Pulmonary artery endothelial cell (primary cell): Measurements from ENCODE around the gene PRSS36. TPM values are rescaled to one million over a fixed set of nuclear protein-coding genes. Genes with fewer than 3 reads are reported as not detected.
"Not testable (repeated sequence)": the region's sequence is repeated elsewhere in the genome, so short reads cannot be mapped to it uniquely, and the experiment has no call there.

Experiments used
- DNase-seq: peaks from one replicate; pipeline ENCODE4 v3.0.0-alpha.2; 2011; ENCODE audit warnings: low read depth, low spot score
- total RNA-seq: library from RNA; depleted of rRNA; stranded (reverse); fragments of >200 nt; gene quantifications from 2 replicates; pipeline ENCODE4 v1.2.3, GENCODE V29; 2014

The PRSS36 gene
- total RNA-seq, 1 donor from 2014 or later = 0.40 TPM

DNA sequence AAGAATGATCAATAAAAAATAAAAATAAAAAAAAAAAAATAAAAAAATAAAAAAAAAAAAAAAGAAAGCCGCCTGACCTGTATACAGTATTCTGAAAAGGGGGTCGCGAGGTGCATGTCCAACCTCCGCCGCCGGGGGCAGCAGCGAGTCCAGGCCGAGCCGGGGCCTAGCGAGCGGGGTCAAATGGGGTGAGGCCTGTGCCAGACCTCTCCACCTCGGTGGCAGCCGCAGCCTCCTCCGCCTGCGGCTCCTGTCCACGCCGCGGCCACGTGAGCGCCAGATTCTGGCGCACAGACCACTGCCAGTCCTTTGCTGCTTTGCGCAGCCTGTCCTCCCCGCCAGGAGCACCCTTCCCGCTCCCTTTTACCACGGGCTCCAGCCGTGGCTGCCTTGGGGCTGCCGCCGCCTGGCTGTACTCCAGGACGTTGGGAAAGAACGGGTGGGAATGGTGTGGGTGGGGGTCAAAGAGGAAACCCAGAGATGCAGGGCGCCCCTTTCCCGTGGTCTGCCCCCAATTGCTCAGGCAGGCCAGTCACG is 44.1 kb downstream of the PRSS36 start:
- no peak for DNase-seq

DNA sequence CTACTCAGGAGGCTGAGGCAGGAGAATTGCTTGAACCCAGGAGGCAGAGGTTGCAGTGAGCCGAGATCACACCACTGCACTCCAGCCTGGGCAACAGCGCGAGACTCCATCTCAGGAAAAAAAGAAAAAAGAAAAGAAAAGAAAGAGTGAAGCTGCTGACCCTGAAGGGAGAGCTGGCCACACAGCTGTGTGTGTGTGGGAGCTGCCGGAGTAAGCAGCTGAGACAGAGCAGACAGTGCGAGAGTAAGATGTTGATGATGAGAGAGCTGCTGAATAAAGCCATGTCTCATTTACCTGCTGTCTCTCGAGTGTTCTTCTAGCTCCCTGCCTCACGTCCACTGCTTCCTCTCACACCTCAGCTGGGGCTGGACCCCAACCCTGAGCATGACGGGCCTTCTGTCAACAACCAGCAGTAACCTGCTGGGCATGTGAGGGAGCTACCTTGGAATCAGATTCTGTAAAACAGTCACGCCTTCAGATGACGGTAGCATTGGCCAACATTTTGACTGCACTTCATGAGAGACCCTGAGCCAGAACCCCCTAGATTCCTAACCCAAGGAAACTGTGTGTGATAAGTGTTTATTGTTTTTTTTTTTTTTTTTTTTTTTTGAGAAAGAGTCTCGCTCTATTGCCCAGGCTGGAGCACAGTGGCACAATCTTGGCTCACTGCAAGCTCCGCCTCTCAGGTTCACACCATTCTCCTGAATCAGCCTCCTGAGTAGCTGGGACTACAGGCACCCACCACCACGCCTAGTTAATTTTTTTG is 48.8 kb downstream of the PRSS36 start:
- not testable (repeated sequence) for DNase-seq

DNA sequence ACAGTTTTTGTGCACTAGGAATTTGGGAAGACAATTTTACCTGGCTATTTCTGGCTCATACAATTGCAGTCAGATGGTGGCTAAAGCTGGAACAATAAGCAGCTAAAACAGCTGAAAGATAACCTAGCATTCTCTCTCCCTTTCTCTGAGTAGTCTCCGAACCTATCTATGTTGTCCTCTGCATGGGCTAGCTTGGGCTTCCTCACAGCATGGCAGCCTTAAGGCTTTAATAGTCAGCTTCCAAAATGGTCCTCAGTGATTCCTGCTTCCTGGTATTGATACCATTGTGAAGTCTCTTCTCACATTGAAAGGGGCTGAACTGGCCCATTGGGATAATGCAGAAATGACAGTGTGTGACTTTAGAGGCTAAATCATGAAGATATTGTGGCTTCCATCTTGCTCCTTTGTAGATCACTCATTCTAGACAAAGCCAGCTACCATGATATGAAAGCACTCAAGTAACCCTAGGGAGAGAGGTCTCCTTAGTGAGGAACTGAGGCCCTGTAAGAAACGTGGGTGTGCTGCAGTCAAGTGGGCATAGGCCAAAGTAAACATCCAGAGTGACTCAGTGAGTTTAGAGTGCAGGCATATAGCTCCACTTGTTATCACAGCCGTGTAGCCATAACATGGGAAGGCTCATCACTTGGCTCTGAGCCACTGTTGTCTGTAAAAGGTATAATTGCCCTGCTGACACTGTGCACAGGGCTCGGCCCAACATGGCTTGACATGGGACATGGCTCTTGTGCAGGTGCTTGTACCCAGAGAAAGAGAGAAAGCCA is 49.8 kb downstream of the PRSS36 start:
- no peak for DNase-seq

DNA sequence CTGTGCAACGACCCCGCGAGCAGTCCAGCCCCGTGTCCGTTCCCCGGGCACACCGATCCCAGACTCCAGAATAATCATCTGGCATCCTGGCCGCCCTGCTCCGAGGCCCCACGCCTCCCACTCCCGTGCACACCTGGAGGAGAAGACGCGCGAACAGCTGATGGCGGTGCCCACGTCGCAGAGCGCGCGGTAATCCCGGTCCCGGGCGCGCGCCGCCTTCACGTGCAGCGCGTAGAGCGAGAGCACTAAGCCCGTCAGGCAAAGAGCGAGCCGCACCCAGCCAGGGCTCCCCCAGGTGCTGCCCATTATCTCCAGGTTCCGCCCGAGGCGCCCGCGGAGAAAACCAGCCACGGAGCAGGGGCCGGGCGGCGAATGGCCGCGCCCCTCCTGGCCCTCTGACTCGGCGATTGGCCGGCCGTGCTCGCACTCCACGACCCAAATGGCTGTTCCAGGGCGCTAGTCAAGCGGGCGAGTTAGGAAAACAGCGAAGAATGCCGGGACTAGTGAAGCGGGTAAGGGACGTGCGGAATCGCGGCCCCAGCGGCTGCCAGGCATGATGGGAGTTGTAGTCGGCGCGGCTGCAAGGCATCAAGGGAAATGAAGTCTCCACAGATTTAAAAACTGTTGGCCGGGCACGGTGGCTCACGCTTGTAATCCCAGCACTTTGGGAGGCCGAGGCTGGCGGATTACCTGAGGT is 55.3 kb downstream of the PRSS36 start, which contains the start of gene VKORC1:
Gene VKORC1 (minus strand): TSS at position 374 of the 697 bp plus-strand sequence. CDS start 68 bp downstream, at position 306.
- DNase-seq = peak; percentile 91

DNA sequence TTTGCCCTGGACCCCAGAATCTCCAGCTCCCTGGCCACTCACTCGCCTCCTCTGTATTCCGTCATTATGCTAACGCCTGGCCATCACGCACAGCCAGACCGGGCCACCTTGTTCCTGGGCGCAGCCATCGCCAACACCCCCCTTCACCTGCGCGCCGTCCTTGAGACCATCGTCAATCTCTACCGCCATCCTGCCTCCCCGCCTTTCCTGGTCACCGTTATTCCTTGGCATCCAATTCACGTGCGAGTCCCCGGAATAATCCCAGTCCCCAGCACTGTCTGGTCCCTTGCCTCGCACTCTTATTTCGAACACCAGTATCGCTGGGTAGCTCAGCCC is 55.8 kb downstream of the PRSS36 start:
- DNase-seq = no peak

DNA sequence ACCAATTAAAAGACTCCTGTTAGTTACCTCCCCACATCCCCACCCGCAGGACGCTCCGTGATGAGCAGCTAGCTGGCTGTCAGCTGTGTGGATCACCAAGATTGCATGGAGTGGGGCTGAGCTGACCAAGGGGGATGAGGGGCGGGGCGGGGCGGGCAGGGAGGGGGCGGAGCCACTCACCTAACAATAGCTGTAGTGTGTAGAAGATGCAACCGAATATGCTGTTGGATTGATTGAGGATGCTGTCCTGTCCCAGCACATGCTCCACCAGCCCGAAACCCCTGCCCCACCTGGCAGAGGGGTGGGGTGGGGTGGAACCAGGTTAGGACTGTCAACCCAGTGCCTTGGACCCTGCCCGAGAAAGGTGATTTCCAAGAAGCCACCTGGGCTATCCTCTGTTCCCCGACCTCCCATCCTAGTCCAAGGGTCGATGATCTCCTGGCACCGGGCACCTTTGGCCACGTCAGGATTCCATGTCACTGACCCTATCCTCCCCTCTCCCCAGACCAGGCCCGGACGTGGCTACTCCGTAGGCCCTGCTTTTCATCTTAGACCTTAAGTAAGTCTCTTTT is 56.6 kb downstream of the PRSS36 start:
- DNase-seq = no peak

DNA sequence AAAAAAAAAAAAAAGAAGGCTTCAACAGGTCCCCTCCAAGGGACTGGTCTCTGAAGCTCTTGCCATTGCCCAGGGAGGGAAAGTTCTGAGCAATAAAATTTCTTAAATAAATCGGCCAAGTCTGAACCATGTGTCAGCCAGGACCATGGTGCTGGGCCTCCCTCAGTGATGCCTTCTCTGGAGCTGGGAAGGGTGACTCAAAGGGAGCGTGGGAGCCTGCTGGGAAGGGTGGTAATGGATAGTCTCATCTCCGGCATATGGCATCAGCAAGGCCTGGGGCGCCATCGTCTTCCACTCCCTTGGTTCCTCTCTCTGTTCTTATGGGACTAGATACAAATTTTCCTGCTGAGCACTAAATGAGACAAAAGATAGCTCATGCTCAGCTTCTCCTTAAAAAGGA is 57.5 kb downstream of the PRSS36 start:
- no peak for DNase-seq

DNA sequence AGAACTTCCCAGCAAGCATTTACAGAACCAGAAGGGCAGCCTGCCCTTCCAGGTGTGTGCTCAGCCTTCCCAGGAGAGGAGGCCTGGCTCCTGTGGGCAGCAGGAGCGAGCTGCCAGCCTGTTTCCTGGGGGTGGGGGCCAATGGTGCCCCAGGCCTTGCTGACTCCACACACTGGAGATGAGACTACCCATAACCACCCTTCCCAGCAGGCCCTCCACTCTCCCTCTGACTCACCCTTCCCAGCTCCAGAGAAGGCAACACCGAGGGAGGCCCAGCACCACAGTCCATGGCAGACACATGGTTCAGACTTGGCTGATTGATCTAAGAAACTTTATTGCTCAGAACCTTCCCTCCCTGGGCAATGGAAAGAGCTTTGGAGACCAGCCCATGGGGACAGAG is 59.3 kb downstream of the PRSS36 start:
- no peak for DNase-seq

DNA sequence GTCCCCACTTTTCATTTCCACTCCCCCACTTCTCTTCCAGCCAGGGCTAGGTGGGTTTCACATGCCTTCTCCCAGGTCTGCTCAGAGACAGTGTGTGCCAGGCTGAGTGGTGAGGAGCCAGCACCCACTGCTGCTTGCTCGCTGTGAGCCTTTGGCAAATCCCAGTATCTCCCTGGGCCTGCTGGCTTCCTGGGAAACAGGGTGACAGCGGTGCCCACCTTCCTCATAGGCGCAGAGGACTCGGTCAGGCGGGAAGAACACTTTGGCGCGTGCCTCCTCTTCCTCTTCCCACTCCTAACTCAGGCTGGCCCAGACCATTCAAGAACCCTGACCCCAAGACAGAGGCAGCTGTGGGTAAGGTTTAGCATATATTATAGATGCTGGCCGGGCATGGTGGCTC is 60.7 kb downstream of the PRSS36 start:
- no peak for DNase-seq

Other genes starting within 250 kb of the PRSS36 start
- 27.0 and 29.7 TPM in 2 replicates for gene FBXL19, start 226.5 kb downstream of the PRSS36 start, total RNA-seq
- 12.4 and 19.5 TPM in 2 replicates for gene ORAI3, start 201.0 kb downstream of the PRSS36 start, total RNA-seq
- 2.2 and 2.4 TPM in 2 replicates for gene SETD1A, start 192.3 kb downstream of the PRSS36 start, total RNA-seq
- gene HSD3B7, start 164.9 kb downstream of the PRSS36 start, total RNA-seq = 11.3 and 14.9 TPM in 2 replicates
- 0.33 and 0.39 TPM in 2 replicates for gene STX1B, start 139.4 kb downstream of the PRSS36 start, total RNA-seq
- 32.0 and 32.5 TPM in 2 replicates for gene STX4, start 116.5 kb downstream of the PRSS36 start, total RNA-seq
- 6.8 and 9.2 TPM in 2 replicates for gene ZNF668, start 75.8 kb downstream of the PRSS36 start, total RNA-seq
- 13.8 and 14.1 TPM in 2 replicates for gene ZNF646, start 75.6 kb downstream of the PRSS36 start, total RNA-seq
- 0.92 TPM in 2 replicates for gene PRSS53, start 61.1 kb downstream of the PRSS36 start, total RNA-seq
- 53.6 and 78.7 TPM in 2 replicates for gene VKORC1, start 55.3 kb downstream of the PRSS36 start, total RNA-seq
- gene BCKDK, start 41.7 kb downstream of the PRSS36 start, total RNA-seq = 19.8 and 20.2 TPM in 2 replicates
- gene KAT8, start 32.4 kb downstream of the PRSS36 start, total RNA-seq = 39.5 and 40.4 TPM in 2 replicates
- gene PRSS8, start 14.3 kb downstream of the PRSS36 start, total RNA-seq = not detected in 2 replicates
- 42.0 and 61.1 TPM in 2 replicates for gene FUS, start 30.1 kb upstream of the PRSS36 start, total RNA-seq
- 68.2 and 81.8 TPM in 2 replicates for gene PYCARD, start 52.7 kb upstream of the PRSS36 start, total RNA-seq
- gene TRIM72, start 64.1 kb upstream of the PRSS36 start, total RNA-seq = 0.04 TPM in 1 of 2 replicates, not detected in the other
- not detected in 2 replicates for gene PYDC1, start 67.1 kb upstream of the PRSS36 start, total RNA-seq
- not detected in 2 replicates for gene ITGAM, start 109.9 kb upstream of the PRSS36 start, total RNA-seq
- gene ITGAX, start 205.1 kb upstream of the PRSS36 start, total RNA-seq = 0.04 and 1.1 TPM in 2 replicates
- not detected in 2 replicates for gene ITGAD, start 243.3 kb upstream of the PRSS36 start, total RNA-seq